Left renal pelvis (tissue), 4 donors: ENCODE results near the gene NR5A1. TPM values are rescaled to one million over a fixed set of nuclear protein-coding genes. Genes with fewer than 3 reads are reported as not detected.
A peak's percentile ranks its signal among the peaks of the same experiment; 100 is the strongest.

ENCODE experiments used
- DNase-seq, 4 donors: peaks; one replicate each; pipeline ENCODE4 v3.0.0-alpha.2; 2013; ENCODE audit warnings: low read depth in 4 of 4, low spot score in 3 of 4
- polyA plus RNA-seq, 4 donors: library from polyadenylated mRNA; unstranded; fragments of 120-200 nt; gene quantifications; one replicate each; pipeline ENCODE4 v1.2.1, GENCODE V29; 2013; ENCODE audit not compliant: insufficient read length in 4 of 4

The NR5A1 gene
- polyA plus RNA-seq, 4 donors, result 0.18 TPM; not detected in 3

- DNase-seq, result no peak
Observed at GRCh38 chr9:124468061-124468740, 39.0 kb downstream of the NR5A1 start.

GRCh38 chr9:124467410-124468060 lies 39.7 kb downstream of the NR5A1 start:
- DNase-seq, result no peak

- DNase-seq, result no peak
Observed at GRCh38 chr9:124465736-124466135, 41.5 kb downstream of the NR5A1 start.

- DNase-seq, result no peak
Observed at GRCh38 chr9:124462739-124463138, 44.5 kb downstream of the NR5A1 start.

GRCh38 chr9:124458441-124458840 lies 48.8 kb downstream of the NR5A1 start:
- DNase-seq, result no peak

- no peak for DNase-seq
Observed at GRCh38 chr9:124457887-124458431, 49.2 kb downstream of the NR5A1 start.

GRCh38 chr9:124457079-124457886 lies 49.9 kb downstream of the NR5A1 start:
- no peak for DNase-seq

- no peak for DNase-seq
Observed at GRCh38 chr9:124456341-124457078, 50.7 kb downstream of the NR5A1 start.

GRCh38 chr9:124455820-124456219 lies 51.4 kb downstream of the NR5A1 start:
- no peak for DNase-seq

GRCh38 chr9:124454791-124455443 lies 52.3 kb downstream of the NR5A1 start:
- DNase-seq, result no peak

GRCh38 chr9:124454296-124454695 lies 52.9 kb downstream of the NR5A1 start:
- DNase-seq, result no peak

GRCh38 chr9:124453586-124454191 lies 53.5 kb downstream of the NR5A1 start:
- DNase-seq, result no peak

GRCh38 chr9:124452841-124453585 lies 54.2 kb downstream of the NR5A1 start:
- DNase-seq, result no peak

GRCh38 chr9:124452326-124452725 lies 54.9 kb downstream of the NR5A1 start:
- DNase-seq, result no peak

GRCh38 chr9:124450931-124451661 lies 56.1 kb downstream of the NR5A1 start:
- no peak for DNase-seq

- peak in 3 of 4 donors; percentile 10 to 21 (median 16) for DNase-seq
Observed at GRCh38 chr9:124450241-124450924, 56.8 kb downstream of the NR5A1 start, which contains the start of gene ADGRD2. Gene ADGRD2, plus strand, starts transcription at chr9:124450451. Its CDS starts 1,216 bp downstream, at chr9:124451667.

GRCh38 chr9:124449381-124450151 lies 57.6 kb downstream of the NR5A1 start:
- DNase-seq, result no peak
